22Rv1 (cell line): ENCODE data around the gene FOLH1.
"Not testable (repeated sequence)": the region's sequence is repeated elsewhere in the genome, so short reads cannot be mapped to it uniquely, and the experiment has no call there.

Experiments
- ZFX ChIP-seq: fragments of 450-650 bp; IDR thresholded peaks from 2 replicates; pipeline ENCODE4 v1.6.1; 2017; ENCODE audit warnings: antibody characterized with exemption, borderline replicate concordance
- TF ChIP-seq, protein P1 (sequence below): fragments of 450-650 bp; IDR thresholded peaks from 2 replicates; pipeline ENCODE4 v1.5.1; 2017; ENCODE audit warnings: mild to moderate bottlenecking

- TF ChIP-seq, protein P1, sequence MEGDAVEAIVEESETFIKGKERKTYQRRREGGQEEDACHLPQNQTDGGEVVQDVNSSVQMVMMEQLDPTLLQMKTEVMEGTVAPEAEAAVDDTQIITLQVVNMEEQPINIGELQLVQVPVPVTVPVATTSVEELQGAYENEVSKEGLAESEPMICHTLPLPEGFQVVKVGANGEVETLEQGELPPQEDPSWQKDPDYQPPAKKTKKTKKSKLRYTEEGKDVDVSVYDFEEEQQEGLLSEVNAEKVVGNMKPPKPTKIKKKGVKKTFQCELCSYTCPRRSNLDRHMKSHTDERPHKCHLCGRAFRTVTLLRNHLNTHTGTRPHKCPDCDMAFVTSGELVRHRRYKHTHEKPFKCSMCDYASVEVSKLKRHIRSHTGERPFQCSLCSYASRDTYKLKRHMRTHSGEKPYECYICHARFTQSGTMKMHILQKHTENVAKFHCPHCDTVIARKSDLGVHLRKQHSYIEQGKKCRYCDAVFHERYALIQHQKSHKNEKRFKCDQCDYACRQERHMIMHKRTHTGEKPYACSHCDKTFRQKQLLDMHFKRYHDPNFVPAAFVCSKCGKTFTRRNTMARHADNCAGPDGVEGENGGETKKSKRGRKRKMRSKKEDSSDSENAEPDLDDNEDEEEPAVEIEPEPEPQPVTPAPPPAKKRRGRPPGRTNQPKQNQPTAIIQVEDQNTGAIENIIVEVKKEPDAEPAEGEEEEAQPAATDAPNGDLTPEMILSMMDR, result not testable (repeated sequence)
- not testable (repeated sequence) for TF ChIP-seq ZFX
These were observed 22.2 kb downstream of the FOLH1 start for GRCh38 chr11:49186225-49186624.
